OCI-LY1 (cell line): ENCODE results near the gene RPEL1.

Source experiments
- H2AFZ ChIP-seq: fragments of 200-600 bp; sonication (generic), shearing (Covaris generic); 2 replicates; pipeline ENCODE4 v1.6.0; 2014; ENCODE audit warnings: antibody characterized with exemption, mild to moderate bottlenecking, low read length
- H3F3A ChIP-seq: fragments of 200-600 bp; sonication (generic), shearing (Covaris generic); 2 replicates; pipeline ENCODE4 v1.6.0; 2014; ENCODE audit warnings: mild to moderate bottlenecking, antibody characterized with exemption, low read length, moderate library complexity; ENCODE audit not compliant: insufficient read depth
- H3K27ac ChIP-seq: fragments of 200-600 bp; sonication (generic); 2 replicates; pipeline ENCODE4 v1.5.1; 2014; ENCODE audit warnings: low read length, mixed run types, mild to moderate bottlenecking, low read depth; ENCODE audit not compliant: poor library complexity, severe bottlenecking
- H3K27me3 ChIP-seq: fragments of 200-600 bp; sonication (generic); 2 replicates; pipeline ENCODE4 v1.6.0; 2014; ENCODE audit warnings: antibody characterized with exemption, mild to moderate bottlenecking, low read length, moderate library complexity; ENCODE audit not compliant: insufficient read depth
- H3K36me3 ChIP-seq: fragments of 200-600 bp; sonication (generic); 2 replicates; pipeline ENCODE4 v1.6.1; 2014; ENCODE audit warnings: mild to moderate bottlenecking, antibody characterized with exemption, low read length, moderate library complexity, mixed read lengths; ENCODE audit not compliant: insufficient read depth
- H3K4me1 ChIP-seq: fragments of 200-600 bp; sonication (generic); 2 replicates; pipeline ENCODE4 v1.5.1; 2014; ENCODE audit warnings: mild to moderate bottlenecking, low read length, moderate library complexity; ENCODE audit not compliant: insufficient read depth, severe bottlenecking
- H3K4me2 ChIP-seq: fragments of 200-600 bp; sonication (generic), shearing (Covaris generic); 2 replicates; pipeline ENCODE4 v1.6.1; 2014; ENCODE audit warnings: low read length
- H3K4me3 ChIP-seq: fragments of 200-600 bp; sonication (generic); 2 replicates; pipeline ENCODE4 v1.5.1; 2014; ENCODE audit warnings: low read length, low read depth, mild to moderate bottlenecking, mixed read lengths; ENCODE audit not compliant: poor library complexity, severe bottlenecking
- H3K79me2 ChIP-seq: fragments of 200-600 bp; shearing (Covaris generic); 2 replicates; pipeline ENCODE4 v1.6.1; 2016; ENCODE audit warnings: mixed run types, low read length, mixed read lengths; ENCODE audit not compliant: insufficient read depth
- H3K9ac ChIP-seq: fragments of 200-600 bp; sonication (generic), shearing (Covaris generic); 2 replicates; pipeline ENCODE4 v1.6.1; 2014; ENCODE audit warnings: mild to moderate bottlenecking, low read length, mixed read lengths
- H3K9me2 ChIP-seq: fragments of 200-600 bp; sonication (generic), shearing (Covaris generic); 2 replicates; pipeline ENCODE4 v1.6.1; 2014; ENCODE audit warnings: low read depth, mild to moderate bottlenecking, low read length, mixed read lengths
- H3K9me3 ChIP-seq: fragments of 200-600 bp; shearing (Covaris generic); 2 replicates; pipeline ENCODE4 v1.6.1; 2014; ENCODE audit warnings: low read length, mixed read lengths
- H4K20me1 ChIP-seq: fragments of 200-600 bp; sonication (generic), shearing (Covaris generic); 2 replicates; pipeline ENCODE4 v1.6.0; 2016; ENCODE audit warnings: mild to moderate bottlenecking, low read length; ENCODE audit not compliant: insufficient read depth
- EZH2 ChIP-seq: fragments of 200-600 bp; sonication (generic), shearing (Covaris generic); IDR thresholded peaks from 2 replicates; pipeline ENCODE4 v1.8.0; 2017; ENCODE audit warnings: borderline replicate concordance, mixed run types, mild to moderate bottlenecking, antibody characterized with exemption, low read length, moderate library complexity, mixed read lengths
- TF ChIP-seq, protein P1 (sequence below): fragments of 200-600 bp; sonication (generic), shearing (Covaris generic); IDR thresholded peaks from 2 replicates; pipeline ENCODE4 v1.5.1; 2017; ENCODE audit warnings: mild to moderate bottlenecking, antibody characterized with exemption, low read length, moderate library complexity, mixed read lengths

RPEL1 gene

DNA sequence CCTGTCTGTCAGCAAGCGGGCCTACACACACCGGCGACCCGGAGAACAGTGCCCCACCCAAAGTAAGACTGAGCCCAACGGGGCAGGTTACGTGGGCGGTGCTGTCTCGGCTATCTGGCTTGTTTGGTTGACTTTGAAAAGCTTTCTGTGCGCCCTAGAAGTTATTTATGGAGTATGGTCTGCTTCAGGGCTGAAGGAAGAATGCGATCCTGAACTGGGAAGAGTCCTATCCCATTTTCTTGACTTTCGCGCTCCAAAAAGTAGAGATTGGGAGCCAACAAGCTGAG is 32.8 kb downstream of the RPEL1 start:
- no peaks in the 10 kb centered on the region for H3K36me3 ChIP-seq
- H3F3A ChIP-seq = no peaks in the 10 kb centered on the region
- H3K9ac ChIP-seq = no peak overlapping the region
- no peaks in the 10 kb centered on the region for H3K9me3 ChIP-seq
- no peaks in the 10 kb centered on the region for H3K9me2 ChIP-seq
- H3K4me1 ChIP-seq = no peaks in the 10 kb centered on the region
- no peaks in the 10 kb centered on the region for H3K27me3 ChIP-seq
- no peak overlapping the region for H3K4me3 ChIP-seq
- no peak overlapping the region for H3K27ac ChIP-seq
- TF ChIP-seq, protein P1, sequence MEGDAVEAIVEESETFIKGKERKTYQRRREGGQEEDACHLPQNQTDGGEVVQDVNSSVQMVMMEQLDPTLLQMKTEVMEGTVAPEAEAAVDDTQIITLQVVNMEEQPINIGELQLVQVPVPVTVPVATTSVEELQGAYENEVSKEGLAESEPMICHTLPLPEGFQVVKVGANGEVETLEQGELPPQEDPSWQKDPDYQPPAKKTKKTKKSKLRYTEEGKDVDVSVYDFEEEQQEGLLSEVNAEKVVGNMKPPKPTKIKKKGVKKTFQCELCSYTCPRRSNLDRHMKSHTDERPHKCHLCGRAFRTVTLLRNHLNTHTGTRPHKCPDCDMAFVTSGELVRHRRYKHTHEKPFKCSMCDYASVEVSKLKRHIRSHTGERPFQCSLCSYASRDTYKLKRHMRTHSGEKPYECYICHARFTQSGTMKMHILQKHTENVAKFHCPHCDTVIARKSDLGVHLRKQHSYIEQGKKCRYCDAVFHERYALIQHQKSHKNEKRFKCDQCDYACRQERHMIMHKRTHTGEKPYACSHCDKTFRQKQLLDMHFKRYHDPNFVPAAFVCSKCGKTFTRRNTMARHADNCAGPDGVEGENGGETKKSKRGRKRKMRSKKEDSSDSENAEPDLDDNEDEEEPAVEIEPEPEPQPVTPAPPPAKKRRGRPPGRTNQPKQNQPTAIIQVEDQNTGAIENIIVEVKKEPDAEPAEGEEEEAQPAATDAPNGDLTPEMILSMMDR = no peak
- TF ChIP-seq EZH2 = no peak
- no peak overlapping the region for H2AFZ ChIP-seq
- no peaks in the 10 kb centered on the region for H3K79me2 ChIP-seq
- no peak overlapping the region for H3K4me2 ChIP-seq
- H4K20me1 ChIP-seq = no peaks in the 10 kb centered on the region

- no peaks in the 10 kb centered on the region for H3K9me3 ChIP-seq
- H3K9me2 ChIP-seq = no peaks in the 10 kb centered on the region
- H3K79me2 ChIP-seq = no peaks in the 10 kb centered on the region
- no peak overlapping the region for H3K4me2 ChIP-seq
- H3K36me3 ChIP-seq = no peaks in the 10 kb centered on the region
- H3F3A ChIP-seq = no peaks in the 10 kb centered on the region
- H3K9ac ChIP-seq = no peak overlapping the region
- no peaks in the 10 kb centered on the region for H3K4me1 ChIP-seq
- H3K4me3 ChIP-seq = no peak overlapping the region
- no peaks in the 10 kb centered on the region for H4K20me1 ChIP-seq
- H3K27me3 ChIP-seq = no peaks in the 10 kb centered on the region
- no peak overlapping the region for H2AFZ ChIP-seq
- H3K27ac ChIP-seq = no peak overlapping the region
- no peak for TF ChIP-seq EZH2
- TF ChIP-seq, protein P1 = no peak
Measured at GRCh38 chr10:103278862-103279298, 33.2 kb downstream of the RPEL1 start.

DNA sequence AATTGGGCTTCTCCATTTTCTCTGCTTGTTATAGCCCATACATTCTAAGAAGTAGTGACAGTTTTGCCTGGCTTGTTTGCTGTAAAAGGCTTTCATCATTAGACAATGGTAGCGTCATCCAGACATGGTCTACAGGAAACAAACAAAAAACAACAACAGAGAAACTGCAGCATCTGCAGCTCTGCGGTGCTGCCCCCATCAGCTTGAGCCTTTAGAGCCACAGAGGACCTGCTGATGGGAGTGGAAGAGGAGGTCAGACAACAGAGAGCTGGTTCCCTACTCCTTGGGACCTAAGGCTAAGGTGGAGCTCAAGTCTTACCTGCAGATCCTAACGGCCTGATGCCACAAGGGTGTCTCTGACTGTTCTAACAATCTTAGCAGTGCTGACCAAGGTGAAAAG is 34.3 kb downstream of the RPEL1 start:
- no peak for TF ChIP-seq EZH2
- TF ChIP-seq, protein P1 = no peak
- no peaks in the 10 kb centered on the region for H3K79me2 ChIP-seq

More for the DNA sequence above, 34.3 kb downstream of the RPEL1 start:
- Histone ChIP-seq H3F3A (no peaks in the 10 kb centered on the region), H3K27ac (no peak overlapping the region), H3K9me3 (no peaks in the 10 kb centered on the region), H3K4me2 (no peak overlapping the region), H3K4me3 (no peak overlapping the region), H3K9ac (no peak overlapping the region), H3K9me2 (no peaks in the 10 kb centered on the region), H4K20me1 (no peaks in the 10 kb centered on the region), H3K27me3 (no peaks in the 10 kb centered on the region), H3K36me3 (no peaks in the 10 kb centered on the region), H2AFZ (no peak overlapping the region), H3K4me1 (no peaks in the 10 kb centered on the region)
